Measurements from ENCODE around the gene ATP6V0A1. TPM values are rescaled to one million over a fixed set of nuclear protein-coding genes. Genes with fewer than 3 reads are reported as not detected.

Gene ATP6V0A1
- total and polyA plus RNA-seq, 8 donors = 22.8 to 55.9 (median 33.2) TPM

DNA sequence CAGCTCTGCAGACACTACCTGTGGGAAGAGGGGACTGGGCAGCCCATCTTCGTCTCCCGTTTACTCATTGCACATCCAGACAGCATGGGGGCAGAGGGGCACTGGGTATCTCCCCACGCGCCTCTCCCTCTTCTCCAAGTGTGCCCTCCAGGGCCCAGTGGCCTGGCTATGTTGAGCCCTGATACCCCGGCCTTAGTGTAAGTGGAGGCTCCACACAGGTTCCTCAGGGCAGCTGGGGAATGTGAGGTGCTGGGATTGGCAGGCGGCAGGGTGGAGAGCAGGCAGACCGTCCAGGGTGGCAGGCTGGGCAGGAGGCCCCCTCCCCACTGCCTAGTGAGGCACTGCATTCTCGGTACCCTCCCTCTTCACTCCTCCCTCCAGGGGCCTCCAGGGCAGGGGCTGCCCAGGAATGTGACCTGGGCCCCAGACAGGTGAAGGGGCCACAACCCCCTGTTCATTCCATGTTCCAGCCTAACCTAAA lies 64.2 kb downstream of the ATP6V0A1 start:
- DNase-seq (no peak), ATAC-seq (no peak), FAIRE-seq (no peak)
- Histone ChIP-seq H3K4me3 (no peak overlapping the region), H3K27ac (no peak overlapping the region), H3K36me3 (no peaks in the 10 kb centered on the region), H3K9me3 (no peaks in the 10 kb centered on the region), H3K4me1 (peaks cover 6 to 17% (median 8%) of the 10 kb centered on the region in 3 donors), H3K27me3 (no peaks in the 10 kb centered on the region)
- no peak for TF ChIP-seq CTCF (IDR thresholded peaks at IDR 0.05)
- 92 to 95% methylated on average over 6 to 8 of the region's 8 CpGs for WGBS, 2 donors
- intact Hi-C loops (cut with DNase I) = loop anchor here in 2 of 3 donors (5.0 to 10.0 kb wide), 2 partner anchors 96 to 208 kb away; no protein-coding TSS in a partner anchor

- peaks cover 5 to 6% (median 6%) of the 10 kb centered on the region in 3 donors for H3K4me1 ChIP-seq
- H3K4me3 ChIP-seq = no peak overlapping the region
- no peaks in the 10 kb centered on the region for H3K9me3 ChIP-seq
- TF ChIP-seq CTCF (IDR thresholded peaks at IDR 0.05) = no peak
- no peak overlapping the region for H3K27ac ChIP-seq
- intact Hi-C loops (cut with DNase I) = loop anchor here in 1 of 3 donors (10.0 kb wide), 1 partner anchor 210 kb away; no protein-coding TSS in a partner anchor
- DNase-seq (no peak), ATAC-seq (no peak), FAIRE-seq (no peak)
- no peaks in the 10 kb centered on the region for H3K36me3 ChIP-seq
- H3K27me3 ChIP-seq = no peaks in the 10 kb centered on the region
- 84 to 87% methylated on average over 2 of the region's 2 CpGs for WGBS, 2 donors
These were observed 66.5 kb downstream of the ATP6V0A1 start for GRCh38 chr17:42525221-42525620.

DNA sequence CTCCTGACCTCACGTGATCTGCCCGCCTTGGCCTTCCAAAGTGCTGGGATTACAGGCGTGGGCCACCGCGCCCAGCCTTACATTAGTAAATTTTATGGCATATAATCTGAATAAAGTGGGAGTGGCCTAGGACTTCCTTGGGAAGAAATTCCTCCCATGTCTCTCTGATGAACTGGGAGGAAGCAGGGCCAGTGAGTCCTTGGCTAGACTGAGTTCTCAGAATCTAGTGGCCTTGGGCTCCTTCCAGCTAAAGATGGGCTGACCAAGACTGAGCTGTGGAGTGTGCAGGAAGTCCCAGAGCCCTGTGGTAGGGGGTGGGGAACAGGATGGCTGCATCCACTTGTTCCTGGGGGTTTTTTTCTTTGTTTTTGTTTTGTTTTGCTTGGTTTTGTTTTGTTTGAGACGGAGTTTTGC lies 67.4 kb downstream of the ATP6V0A1 start:
- Histone ChIP-seq H3K4me3 (no peak overlapping the region), H3K36me3 (no peaks in the 10 kb centered on the region), H3K27ac (no peak overlapping the region), H3K27me3 (no peaks in the 10 kb centered on the region), H3K9me3 (no peaks in the 10 kb centered on the region), H3K4me1 (peaks cover 9 to 13% (median 10%) of the 10 kb centered on the region in 3 donors)
- no peak for TF ChIP-seq CTCF (IDR thresholded peaks at IDR 0.05)
- 66 to 77% methylated on average over 6 of the region's 6 CpGs for WGBS, 2 donors
- ATAC-seq (peak in 1 of 4 donors; percentile 14), DNase-seq (peak in 1 of 6 donors; percentile 7), FAIRE-seq (no peak)
- intact Hi-C loops (cut with DNase I) = loop anchor here in 1 of 3 donors (10.0 kb wide), 1 partner anchor 211 kb away; no protein-coding TSS in a partner anchor

- Histone ChIP-seq H3K36me3 (no peaks in the 10 kb centered on the region), H3K27ac (no peak overlapping the region), H3K9me3 (no peaks in the 10 kb centered on the region), H3K27me3 (no peaks in the 10 kb centered on the region), H3K4me3 (no peak overlapping the region), H3K4me1 (peaks cover 9 to 21% (median 14%) of the 10 kb centered on the region in 3 donors)
- ATAC-seq = no peak
- TF ChIP-seq CTCF (IDR thresholded peaks at IDR 0.05) = no peak
- DNase-seq = no peak
- intact Hi-C loops (cut with DNase I) = loop anchor here in 1 of 3 donors (10.0 kb wide), 1 partner anchor 213 kb away; no protein-coding TSS in a partner anchor
- WGBS, 2 donors = 74% methylated on average over 6 of the region's 6 CpGs
- FAIRE-seq = no peak
These were observed 69.3 kb downstream of the ATP6V0A1 start for GRCh38 chr17:42527932-42528331.

DNA sequence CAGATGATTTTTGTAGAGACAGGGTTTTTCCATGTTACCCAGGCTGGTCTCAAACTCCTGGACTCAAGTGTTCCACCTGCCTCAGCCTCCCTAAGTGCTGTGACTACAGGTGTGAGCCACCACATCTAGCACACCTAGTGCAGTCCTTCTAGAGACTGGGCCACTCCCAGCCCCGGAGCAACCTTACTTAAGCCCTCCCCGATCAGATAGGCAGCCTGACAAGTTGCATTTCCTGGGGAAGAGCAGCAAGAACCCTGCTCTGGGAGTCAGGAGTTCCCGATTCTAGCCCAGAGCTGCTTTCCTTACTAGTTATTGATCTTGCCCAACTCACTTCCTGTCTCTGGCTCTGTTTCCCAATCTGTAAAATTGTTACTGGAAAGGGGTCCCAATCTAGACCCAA lies 70.4 kb downstream of the ATP6V0A1 start:
- Histone ChIP-seq H3K4me1 (peaks cover 9 to 21% (median 14%) of the 10 kb centered on the region in 3 donors), H3K4me3 (no peak overlapping the region), H3K36me3 (no peaks in the 10 kb centered on the region), H3K27ac (no peak overlapping the region), H3K27me3 (no peaks in the 10 kb centered on the region), H3K9me3 (no peaks in the 10 kb centered on the region)
- ATAC-seq (no peak), FAIRE-seq (no peak), DNase-seq (no peak)
- WGBS, 2 donors = 40 to 53% methylated on average over 3 of the region's 3 CpGs
- intact Hi-C loops (cut with DNase I) = loop anchor here in 1 of 3 donors (10.0 kb wide), 1 partner anchor 214 kb away; no protein-coding TSS in a partner anchor
- no peak for TF ChIP-seq CTCF (IDR thresholded peaks at IDR 0.05)

All from pancreas (tissue), 10 donors.